Femur (tissue), 1 donor: ENCODE data around the gene MEGF8.
"Not testable (repeated sequence)": the region's sequence is repeated elsewhere in the genome, so short reads cannot be mapped to it uniquely, and the experiment has no call there.

Experiments used
- DNase-seq: peaks from one replicate; pipeline ENCODE4 v3.0.0-alpha.2; 2017

Gene MEGF8

DNA sequence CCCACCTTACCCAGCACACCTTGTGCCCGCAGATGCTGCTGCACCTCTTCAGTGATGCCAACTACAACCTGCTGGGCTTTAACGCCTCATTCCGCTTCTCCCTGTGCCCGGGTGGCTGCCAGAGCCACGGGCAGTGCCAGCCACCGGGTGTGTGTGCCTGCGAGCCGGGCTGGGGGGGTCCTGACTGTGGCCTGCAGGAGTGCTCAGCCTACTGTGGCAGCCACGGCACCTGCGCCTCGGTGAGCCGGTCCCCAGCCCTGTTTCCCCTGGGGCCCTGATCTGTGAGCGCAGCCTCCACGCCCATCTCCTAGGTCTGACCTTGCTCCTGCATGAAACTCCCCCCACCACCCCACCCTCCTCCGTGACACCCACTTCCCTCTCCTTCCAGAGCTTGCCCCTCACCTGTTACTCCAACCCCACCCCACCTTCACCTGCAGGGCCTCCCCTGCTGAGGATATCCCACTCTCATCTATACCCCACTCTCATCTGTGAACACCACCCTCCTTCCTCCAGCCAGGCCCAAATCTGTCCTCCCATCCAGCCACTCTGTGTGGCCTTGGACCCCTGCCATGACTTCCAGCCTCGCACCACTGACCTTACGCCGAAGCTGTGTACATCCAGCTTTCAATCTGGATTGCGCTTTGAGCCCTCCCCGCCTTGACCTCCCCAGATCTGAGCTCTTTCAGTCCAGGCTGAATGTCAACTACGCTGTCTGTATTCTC, 8.7 kb downstream of the MEGF8 start:
- DNase-seq, result no peak

DNA sequence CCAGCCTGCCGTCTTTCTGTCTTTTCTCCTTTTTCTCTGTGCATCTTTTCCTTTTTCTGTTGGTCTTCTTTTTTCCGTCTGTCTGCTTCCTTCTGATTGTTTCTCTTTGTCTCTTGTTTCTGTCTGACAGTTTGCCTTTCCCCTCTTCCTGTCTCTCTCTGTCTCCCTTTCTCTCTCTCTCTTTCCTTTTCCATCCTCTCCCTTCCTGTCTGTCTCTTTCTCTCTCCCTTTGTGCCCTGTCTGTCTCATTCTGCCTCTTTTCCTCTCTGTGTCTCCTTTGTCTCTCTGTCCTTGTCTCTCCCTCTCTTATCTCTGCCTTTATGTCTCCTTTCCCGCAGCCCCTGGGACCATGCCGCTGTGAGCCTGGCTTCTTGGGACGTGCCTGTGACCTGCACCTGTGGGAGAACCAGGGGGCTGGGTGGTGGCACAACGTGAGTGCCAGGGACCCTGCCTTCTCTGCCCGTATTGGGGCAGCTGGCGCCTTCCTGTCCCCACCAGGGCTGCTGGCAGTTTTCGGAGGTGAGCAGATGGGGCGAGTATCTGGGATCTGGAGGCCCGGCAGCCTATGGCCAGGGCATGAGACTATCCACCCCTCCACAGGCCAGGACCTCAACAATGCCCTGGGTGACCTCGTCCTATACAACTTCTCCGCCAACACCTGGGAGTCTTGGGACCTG, 9.4 kb downstream of the MEGF8 start:
- no peak for DNase-seq

DNA sequence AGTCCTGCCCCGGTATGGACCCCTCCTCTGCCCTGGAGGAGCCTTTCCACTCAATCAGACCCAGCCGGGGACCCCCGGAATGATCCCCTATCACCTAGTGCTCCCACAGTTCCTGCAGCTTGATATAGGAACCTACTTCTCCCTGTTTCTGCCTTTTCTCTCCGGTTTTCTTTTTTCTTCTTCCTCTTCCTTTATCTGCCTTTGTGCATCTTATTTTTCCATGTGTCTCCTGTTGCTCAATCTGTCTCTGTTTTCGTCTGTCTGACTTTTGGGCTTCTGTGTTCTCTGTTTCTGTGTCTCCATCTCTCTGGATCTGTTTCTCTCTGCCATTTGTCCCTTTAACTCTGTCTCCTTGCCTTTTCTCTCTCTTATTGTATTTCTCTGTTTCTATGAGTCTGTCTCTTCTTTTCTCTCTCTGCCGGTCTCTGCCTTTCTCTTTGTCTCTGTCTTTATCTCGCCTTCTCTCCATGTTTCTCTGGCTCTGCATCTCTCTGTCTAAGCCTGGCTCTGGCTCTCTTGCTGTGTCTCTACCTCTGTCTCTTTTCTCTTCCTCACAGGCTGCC, 10.0 kb downstream of the MEGF8 start:
- no peak for DNase-seq

DNA sequence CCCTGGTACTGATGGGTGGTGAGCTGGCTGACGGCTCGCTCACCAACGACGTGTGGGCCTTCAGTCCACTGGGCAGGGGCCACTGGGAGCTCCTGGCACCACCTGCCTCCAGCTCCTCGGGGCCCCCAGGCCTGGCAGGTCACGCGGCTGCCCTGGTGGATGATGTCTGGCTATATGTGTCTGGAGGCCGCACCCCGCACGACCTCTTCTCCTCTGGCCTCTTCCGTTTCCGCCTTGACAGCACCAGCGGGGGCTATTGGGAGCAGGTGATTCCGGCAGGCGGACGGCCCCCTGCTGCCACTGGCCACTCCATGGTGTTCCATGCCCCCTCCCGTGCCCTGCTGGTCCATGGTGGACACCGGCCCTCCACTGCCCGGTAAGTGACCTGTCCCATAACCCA, 10.5 kb downstream of the MEGF8 start:
- no peak for DNase-seq

DNA sequence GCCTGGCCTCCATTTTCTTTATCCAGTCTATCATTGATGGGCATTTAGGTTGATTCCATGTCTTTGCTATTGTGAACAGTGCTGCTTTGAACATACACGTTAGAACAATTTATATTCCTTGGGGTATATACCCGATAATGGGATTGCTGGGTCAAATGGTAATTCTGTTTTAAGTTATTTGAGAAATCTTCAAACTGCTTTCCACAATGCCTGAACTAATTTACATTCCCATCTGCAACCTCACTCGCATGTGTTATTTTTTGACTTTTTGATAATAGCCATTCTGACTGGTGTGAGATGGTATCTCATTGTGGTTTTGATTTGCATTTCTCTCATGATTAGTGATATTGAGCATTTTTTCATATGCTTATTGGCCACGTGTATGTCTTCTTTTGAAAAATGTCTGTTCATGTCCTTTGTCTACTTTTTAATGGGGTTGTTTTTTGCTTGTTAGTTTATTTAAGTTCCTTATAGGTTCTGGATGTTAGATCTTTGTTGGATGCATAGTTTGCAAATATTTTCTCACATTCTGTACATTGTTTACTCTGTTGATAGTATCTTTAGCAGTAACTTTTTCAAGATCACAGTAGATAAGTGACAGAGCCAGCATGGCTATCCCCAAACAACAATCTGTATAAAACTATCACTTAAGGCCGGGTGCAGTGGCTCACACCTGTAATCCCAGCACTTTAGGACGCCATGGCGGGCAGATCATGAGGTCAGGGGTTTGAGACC, 13.9 kb downstream of the MEGF8 start:
- not testable (repeated sequence) for DNase-seq

DNA sequence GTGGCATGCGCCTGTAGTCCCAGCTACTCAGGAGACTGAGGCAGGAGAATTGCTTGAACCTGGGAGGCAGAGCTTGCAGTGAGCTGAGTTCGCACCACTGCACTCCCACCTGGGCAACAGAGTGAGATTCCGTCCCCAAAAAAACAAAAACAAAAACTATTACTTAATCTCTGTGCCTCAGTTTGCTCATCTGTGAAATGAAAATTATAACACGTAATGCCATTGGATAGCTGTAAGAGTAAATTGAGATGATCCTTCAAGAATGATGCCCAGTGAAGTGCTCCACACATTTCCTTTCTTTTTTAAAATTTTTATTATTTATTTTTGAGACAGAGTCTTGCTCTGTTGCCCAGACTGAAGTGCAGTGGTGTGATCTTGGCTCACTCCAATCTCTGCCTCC, 14.5 kb downstream of the MEGF8 start:
- DNase-seq, result not testable (repeated sequence)

DNA sequence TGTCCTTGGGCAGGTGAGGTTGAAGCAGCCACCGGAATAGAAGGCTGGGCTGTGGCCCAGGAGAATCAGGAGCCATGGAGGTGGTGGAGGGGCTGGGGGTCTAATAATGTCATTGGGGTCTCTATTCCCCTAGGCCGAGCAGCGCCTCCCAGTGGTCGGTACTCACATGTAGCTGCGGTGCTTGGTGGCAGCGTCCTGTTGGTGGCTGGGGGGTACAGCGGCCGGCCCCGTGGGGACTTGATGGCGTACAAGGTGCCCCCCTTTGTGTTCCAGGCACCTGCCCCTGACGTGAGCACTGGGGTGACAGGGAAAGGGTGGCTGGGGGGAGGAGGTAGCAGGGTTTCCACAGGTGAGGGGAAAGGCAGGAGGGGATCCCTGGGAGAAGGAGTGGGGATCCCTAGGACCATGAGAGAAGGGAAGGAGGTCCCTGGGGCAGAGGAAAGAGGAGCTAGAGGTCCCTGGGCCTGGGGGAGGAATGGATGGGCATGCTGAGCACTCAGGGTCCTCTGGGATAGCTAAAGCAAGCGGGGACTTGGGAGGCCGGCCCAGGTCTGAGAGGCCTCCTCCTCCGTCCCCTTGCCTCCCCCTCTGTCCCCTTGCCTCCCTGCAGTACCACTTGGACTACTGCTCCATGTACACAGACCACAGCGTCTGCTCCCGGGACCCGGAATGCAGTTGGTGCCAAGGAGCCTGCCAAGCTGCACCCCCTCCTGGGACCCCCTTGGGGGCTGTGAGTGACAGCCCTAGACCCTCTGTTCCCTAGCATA, 18.1 kb downstream of the MEGF8 start:
- no peak for DNase-seq

DNA sequence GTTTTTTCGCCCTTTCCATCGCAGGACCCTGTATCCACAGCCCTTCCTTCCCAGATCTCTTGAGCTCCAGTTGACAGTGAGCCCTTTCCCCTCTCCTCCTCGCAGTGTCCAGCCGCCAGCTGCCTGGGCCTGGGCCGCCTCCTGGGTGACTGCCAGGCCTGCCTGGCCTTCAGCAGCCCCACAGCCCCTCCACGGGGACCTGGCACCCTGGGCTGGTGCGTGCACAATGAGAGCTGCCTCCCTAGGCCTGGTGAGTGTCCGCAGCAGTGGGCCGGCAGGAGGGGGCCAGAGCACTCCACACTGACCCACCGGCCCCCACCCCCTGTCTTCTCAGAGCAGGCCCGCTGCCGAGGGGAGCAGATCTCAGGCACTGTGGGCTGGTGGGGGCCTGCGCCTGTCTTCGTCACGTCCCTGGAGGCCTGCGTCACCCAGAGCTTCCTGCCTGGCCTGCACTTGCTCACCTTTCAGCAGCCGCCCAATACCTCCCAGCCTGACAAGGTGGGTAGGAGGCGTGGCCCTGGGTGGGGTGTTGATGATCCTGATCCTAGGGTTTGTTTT, 19.0 kb downstream of the MEGF8 start:
- no peak for DNase-seq

DNA sequence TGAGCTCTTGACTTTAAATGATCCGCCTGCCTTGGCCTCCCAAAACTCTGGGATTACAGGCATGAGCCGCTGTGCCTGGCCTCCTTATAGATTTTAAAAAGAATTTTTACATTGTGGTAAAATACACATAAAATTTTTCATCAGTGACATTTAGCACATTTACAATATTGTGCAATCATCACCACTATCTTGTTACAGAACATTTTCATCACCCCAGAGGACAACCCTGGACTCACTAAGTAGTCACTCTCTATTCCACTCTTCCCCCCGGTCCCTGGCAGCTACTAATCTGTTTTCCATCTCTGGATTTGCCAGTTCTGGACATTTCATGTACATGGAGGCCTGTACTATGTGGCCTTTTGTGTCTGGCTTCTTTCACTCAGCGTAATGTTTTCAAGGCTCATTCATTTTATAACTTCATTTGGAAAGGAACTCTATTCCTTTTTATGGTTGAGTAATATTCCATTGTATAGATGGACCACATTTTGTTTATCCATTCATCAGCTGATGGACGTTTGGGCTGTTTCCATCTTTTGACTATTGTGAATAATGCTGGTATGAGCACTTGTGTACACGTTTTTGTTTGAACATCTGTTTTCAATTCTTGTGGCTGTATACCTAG, 19.9 kb downstream of the MEGF8 start:
- no peak for DNase-seq

DNA sequence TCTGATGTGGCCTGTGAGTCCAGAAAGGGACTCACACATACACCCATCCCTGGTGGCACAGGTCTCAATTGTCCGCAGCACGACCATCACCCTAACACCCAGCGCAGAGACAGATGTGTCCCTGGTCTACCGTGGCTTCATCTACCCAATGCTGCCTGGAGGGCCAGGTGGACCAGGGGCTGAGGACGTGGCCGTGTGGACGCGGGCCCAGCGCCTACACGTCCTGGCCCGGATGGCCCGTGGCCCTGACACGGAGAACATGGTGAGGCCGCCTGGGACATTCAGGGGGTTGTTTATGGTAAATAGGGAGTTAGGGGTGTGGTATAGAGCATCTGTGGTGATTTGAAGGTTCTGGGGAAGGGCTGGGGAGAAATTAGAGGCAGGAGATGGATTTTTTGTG, 22.8 kb downstream of the MEGF8 start:
- no peak for DNase-seq

DNA sequence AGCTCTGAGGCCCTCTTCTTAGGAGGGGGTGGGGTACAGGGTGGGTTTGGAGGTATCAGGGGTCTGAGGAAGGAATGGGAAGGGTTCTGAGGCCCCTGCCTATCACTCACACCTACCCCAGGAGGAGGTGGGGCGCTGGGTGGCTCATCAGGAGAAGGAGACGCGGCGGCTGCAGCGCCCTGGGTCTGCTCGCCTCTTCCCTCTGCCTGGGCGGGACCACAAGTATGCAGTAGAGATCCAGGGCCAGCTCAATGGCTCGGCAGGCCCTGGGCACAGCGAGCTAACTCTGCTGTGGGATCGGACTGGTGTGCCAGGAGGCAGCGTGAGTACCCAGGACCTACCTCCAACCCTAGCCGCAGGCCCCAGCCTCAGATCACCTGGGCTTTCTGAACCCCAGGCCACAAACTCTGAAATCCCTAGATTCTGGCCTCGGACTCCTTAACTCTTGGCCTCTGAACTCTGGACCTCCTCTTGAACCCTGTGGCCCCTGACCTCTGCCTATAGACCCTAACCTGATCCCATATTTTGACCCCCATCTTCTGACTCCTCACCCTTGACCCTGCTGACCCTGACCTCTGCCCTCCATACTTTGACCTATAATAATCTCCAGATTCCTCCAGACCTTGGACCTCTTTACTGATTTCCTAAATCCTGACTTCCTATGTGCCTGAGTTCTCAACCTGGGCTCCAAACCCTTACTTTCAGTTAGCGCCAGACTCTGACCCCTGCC, 24.1 kb downstream of the MEGF8 start:
- no peak for DNase-seq

DNA sequence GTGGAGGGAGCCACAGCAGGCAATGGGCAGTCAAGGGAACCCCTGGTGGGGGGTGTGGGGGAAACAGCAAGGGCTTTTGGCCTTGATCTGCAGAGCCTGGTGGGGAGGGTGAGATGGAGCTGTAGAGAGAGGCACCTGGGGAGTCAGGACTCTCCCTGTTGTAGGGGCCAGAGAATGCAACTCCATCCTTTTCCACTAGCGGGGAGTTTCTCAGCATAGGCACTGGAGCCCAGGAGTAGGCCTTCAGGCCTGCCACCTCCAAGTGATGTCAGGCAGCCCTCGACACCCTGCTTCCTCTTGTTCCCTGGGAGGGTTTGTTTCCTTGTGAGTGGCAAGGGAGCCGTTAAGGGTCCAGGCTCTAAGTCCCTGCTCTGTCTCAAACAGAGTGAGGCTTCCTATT, 25.0 kb downstream of the MEGF8 start:
- DNase-seq, result no peak

DNA sequence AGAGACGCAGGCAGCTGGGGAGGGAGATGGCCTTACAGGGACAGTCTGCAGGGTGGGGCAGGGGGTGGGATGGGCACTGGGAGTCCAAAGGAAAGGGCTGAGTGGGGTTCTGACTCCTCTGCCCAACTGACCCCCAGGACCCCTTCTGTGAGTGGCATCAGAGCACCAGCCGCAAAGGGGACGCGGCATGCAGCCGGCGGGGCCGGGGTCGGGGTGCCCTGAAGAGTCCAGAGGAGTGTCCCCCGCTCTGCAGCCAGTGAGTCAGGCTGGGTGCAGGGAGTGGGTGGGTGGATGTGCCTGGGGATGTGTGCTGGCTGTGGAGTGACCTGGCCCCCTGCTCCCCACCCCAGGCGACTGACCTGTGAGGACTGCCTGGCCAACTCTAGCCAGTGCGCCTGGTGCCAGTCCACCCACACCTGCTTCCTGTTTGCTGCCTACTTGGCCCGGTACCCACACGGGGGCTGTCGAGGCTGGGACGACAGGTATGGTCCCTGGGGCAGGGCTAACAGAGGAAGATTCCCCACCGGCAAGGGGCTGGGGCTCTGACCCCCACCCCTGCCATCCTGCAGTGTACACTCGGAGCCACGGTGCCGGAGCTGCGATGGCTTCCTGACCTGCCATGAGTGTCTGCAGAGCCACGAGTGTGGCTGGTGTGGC, 25.8 kb downstream of the MEGF8 start:
- no peak for DNase-seq

DNA sequence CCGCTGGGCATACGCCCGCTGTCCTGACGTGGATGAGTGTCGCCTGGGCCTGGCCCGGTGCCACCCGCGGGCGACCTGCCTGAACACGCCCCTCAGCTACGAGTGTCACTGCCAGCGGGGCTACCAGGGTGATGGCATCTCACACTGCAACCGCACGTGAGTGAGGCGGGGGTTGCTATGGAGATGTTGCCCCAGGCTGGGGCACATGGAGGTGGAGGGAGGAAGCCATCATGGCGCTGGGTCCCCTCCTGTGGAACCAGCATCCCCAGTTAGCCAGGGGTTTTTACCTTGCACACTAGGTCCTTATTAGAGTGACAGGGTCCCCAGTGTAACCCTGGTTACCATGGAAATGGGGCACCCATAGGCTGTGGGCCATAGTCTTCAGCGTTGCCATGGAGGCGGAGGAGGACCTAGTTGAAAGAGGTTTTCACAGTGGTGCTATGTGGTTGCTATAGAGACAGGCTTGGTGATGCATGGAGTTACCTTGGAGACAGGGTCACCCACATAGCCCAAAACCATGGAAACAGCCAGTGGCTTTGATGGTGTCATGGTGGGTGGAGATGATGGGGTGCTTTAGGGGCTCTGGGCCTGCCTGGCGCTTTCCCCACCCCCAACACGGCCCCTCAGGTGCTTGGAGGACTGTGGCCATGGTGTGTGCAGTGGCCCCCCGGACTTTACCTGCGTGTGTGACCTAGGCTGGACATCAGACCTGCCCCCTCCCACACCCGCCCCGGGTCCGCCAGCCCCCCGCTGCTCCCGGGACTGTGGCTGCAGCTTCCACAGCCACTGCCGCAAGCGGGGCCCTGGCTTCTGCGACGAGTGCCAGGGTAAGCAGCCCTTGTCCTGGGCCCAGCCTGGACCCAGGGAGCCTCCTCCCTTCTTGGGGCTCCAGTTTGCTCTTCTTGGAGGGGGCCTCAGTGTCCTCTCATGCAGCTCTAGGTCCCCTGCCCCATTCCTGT, 27.1 kb downstream of the MEGF8 start:
- DNase-seq, result no peak

DNA sequence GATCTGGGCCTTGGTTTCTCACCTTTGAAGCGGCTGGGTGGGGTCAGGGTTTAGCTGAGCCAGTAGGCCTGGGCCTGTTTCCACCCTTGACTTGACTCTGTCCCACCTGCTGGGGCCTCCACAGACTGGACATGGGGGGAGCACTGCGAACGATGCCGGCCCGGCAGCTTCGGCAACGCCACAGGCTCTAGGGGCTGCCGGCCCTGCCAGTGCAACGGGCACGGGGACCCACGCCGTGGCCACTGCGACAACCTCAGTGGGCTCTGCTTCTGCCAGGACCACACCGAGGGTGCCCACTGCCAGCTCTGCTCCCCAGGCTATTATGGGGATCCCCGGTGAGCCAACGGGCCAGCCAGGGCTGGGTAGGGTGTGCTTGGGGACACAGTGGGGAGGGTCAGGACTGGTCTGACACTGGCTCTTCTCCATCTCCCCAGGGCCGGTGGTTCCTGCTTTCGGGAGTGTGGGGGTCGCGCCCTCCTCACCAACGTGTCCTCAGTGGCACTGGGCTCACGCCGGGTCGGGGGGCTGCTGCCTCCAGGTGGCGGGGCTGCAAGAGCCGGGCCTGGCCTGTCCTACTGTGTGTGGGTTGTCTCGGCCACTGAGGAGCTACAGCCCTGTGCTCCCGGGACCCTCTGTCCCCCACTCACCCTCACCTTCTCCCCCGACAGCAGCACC, 28.0 kb downstream of the MEGF8 start:
- no peak for DNase-seq

DNA sequence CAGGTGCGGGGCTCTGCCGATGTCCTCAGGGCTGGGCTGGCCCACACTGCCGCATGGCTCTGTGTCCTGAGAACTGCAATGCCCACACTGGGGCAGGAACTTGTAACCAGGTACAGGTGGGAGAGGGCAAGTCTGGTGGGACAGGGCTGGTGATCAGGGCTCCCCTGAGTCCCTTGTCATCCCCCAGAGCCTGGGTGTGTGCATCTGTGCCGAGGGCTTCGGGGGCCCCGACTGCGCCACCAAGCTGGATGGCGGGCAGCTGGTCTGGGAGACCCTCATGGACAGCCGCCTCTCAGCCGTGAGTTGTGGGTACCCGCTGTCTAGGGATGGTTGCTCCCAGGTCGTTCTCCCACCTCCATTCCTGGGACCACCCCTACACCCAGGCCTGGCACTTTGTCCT, 30.5 kb downstream of the MEGF8 start:
- DNase-seq, result no peak

DNA sequence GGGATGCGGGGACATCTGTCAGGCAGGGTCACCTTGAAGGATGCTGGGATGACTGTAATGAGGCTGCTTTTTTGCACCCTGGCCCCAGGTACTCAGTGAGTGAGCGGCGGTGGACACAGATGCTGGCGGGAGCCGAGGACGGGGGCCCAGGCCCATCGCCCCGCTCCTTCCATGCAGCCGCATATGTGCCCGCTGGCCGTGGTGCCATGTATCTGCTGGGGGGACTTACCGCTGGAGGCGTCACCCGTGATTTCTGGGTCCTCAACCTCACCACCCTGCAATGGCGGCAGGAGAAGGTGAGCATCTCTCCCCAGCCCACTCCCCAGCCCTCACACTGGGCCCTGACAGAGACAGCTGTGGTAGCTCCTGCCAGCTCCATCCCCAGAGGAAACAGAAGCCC, 31.3 kb downstream of the MEGF8 start:
- no peak for DNase-seq

DNA sequence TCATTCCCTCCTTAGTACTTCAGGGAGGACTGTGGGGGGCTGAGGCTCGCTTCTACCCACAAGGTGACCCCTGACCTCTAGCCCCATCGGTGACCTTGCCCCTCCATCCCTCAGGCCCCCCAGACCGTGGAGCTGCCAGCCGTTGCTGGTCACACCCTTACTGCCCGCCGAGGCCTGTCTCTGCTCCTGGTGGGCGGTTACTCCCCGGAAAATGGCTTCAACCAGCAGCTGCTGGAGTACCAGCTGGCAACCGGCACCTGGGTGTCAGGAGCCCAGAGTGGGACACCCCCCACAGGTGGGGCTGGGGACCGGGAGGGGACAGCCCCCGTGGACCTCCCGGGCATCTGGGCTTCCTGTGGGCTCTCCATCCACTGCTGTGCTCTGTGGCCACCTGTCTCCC, 31.9 kb downstream of the MEGF8 start:
- DNase-seq, result no peak
